HepG2 (cell line): Measurements from ENCODE around the gene PRR30. TPM values are rescaled to one million over a fixed set of nuclear protein-coding genes. Genes with fewer than 3 reads are reported as not detected.
A peak's percentile ranks its signal among the peaks of the same experiment; 100 is the strongest.

ENCODE experiments used
- CBX5 ChIP-seq: sonication (generic); formaldehyde crosslinking; IDR thresholded peaks from 2 replicates; pipeline ENCODE4 v1.4.0; 2020; ENCODE audit warnings: missing genetic modification reagents, borderline replicate concordance
- ELF3 ChIP-seq: IDR thresholded peaks from 2 replicates; pipeline ENCODE4 v1.6.1; 2016; ENCODE audit warnings: missing genetic modification reagents, missing compliant biosample characterization
- FOXM1 ChIP-seq: sonication (generic); formaldehyde crosslinking; IDR thresholded peaks from 2 replicates; pipeline ENCODE4 v1.5.0; 2020; ENCODE audit warnings: missing genetic modification reagents
- KDM6A ChIP-seq: IDR thresholded peaks from 2 replicates; pipeline ENCODE4 v1.6.1; 2016; ENCODE audit warnings: low read depth
- MED13 ChIP-seq: sonication (generic); formaldehyde crosslinking; IDR thresholded peaks from 2 replicates; pipeline ENCODE4 v1.5.0; 2020; ENCODE audit warnings: missing genetic modification reagents
- RBFOX2 ChIP-seq: fragments of 200-400 bp; formaldehyde crosslinking; IDR thresholded peaks from 2 replicates; pipeline ENCODE4 v1.6.1; 2017; ENCODE audit warnings: low read depth, mild to moderate bottlenecking, low read length
- SAP130 ChIP-seq: IDR thresholded peaks from 2 replicates; pipeline ENCODE4 v1.6.1; 2016; ENCODE audit warnings: low read depth
- ZIK1 ChIP-seq: sonication (generic); formaldehyde crosslinking; IDR thresholded peaks from 2 replicates; pipeline ENCODE4 v1.5.0; 2020; ENCODE audit warnings: mild to moderate bottlenecking, low read depth, missing genetic modification reagents, borderline replicate concordance
- ZNF367 ChIP-seq: sonication (generic); formaldehyde crosslinking; IDR thresholded peaks from 2 replicates; pipeline ENCODE4 v1.4.0; 2020; ENCODE audit warnings: missing genetic modification reagents, borderline replicate concordance
- ZNF530 ChIP-seq: sonication (generic); formaldehyde crosslinking; IDR thresholded peaks from 2 replicates; pipeline ENCODE4 v1.5.0; 2020; ENCODE audit warnings: low read depth, mild to moderate bottlenecking, missing genetic modification reagents
- ZNF790 ChIP-seq: sonication (generic); formaldehyde crosslinking; IDR thresholded peaks from 2 replicates; pipeline ENCODE4 v1.8.0; 2022; ENCODE audit warnings: missing genetic modification reagents, mild to moderate bottlenecking, borderline replicate concordance
- polyA plus RNA-seq, 8 experiments: library from polyadenylated mRNA; depleted of rRNA in 3 of 8; stranded (reverse) in 7 of 8; unstranded in 1 of 8; fragments of >200 nt; fragmentation: Illumina TruSeq in 4 of 8; extraction: Trizol in 4 of 8; gene quantifications; 2 replicates each; pipeline versions ENCODE4 v1.2.1 to v1.2.3, GENCODE V29; 2011 to 2016; ENCODE audit warnings: low read depth in 4 of 8, missing spikeins in 1 of 8, mixed read lengths in 1 of 8; ENCODE audit not compliant: insufficient read depth in 1 of 8
- total RNA-seq, 5 experiments: library from RNA; depleted of rRNA; stranded (reverse); fragments of >200 nt; fragmentation: Illumina TruSeq; extraction: Trizol; gene quantifications; 2 replicates each; pipeline ENCODE4 v1.2.3, GENCODE V29; 2016; ENCODE audit warnings: low read depth in 1 of 5
- TF ChIP-seq, protein P1 (sequence below): sonication (generic); formaldehyde crosslinking; IDR thresholded peaks from 2 replicates; pipeline ENCODE4 v1.4.0; 2020; ENCODE audit warnings: mild to moderate bottlenecking, missing genetic modification reagents
- TF ChIP-seq, protein P2 (sequence below): sonication (generic); formaldehyde crosslinking; IDR thresholded peaks from 2 replicates; pipeline ENCODE4 v1.5.0; 2020; ENCODE audit warnings: mild to moderate bottlenecking, missing genetic modification reagents, borderline replicate concordance
- TF ChIP-seq, protein P3 (sequence below): sonication (generic); formaldehyde crosslinking; IDR thresholded peaks from 2 replicates; pipeline ENCODE4 v1.9.0; 2021; ENCODE audit warnings: missing genetic modification reagents, mild to moderate bottlenecking, borderline replicate concordance

Gene PRR30
- total and polyA plus RNA-seq, 2 of the 13 experiments (the other 11 are each of a cell fraction or from before 2014, with no cell fraction given) = not detected

DNA sequence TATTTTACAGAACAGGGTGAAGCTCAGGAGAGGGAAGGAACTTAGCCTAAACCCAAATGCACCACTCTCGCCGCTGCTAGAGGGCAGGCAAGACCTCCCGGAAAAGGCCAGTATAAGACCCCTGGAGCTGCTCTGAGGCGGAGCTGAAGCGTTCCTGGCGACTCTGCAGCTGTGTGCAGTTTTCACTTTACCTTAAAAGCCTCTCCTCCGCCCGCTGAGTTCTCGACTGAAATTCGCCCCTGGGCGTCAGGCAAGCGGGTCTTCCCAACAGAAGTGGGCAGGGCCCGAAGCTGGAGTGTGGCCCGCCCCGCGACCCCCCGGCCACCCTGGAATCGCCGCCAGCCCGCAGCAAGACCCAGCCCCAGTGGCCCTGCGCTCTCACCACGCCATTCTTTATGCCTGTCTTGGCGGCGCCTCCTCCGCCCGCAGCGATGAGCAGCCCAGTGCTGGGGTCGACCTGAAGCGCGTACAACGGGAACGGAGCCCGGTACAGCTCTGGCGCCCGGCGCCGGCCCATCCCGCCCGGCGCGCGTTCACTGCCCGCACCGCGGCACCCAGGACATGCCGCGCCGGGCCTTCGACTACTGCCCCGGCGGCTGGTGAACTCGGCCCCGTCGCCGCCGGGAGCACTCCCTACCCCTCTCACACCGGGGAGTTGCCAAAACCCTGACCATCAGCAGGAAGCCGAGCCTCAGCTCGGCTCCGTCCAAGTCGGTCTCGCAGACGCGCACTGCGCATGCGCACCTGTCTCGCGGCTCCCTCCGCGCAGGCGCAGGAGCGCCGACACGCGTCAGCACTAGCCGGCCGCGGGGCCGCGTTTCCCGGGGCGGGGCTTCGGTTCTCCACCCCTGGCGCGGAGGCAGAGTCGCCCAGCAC lies 5.1 kb downstream of the PRR30 start, which contains the start of gene PREB (continued):
- TF ChIP-seq, protein P1, sequence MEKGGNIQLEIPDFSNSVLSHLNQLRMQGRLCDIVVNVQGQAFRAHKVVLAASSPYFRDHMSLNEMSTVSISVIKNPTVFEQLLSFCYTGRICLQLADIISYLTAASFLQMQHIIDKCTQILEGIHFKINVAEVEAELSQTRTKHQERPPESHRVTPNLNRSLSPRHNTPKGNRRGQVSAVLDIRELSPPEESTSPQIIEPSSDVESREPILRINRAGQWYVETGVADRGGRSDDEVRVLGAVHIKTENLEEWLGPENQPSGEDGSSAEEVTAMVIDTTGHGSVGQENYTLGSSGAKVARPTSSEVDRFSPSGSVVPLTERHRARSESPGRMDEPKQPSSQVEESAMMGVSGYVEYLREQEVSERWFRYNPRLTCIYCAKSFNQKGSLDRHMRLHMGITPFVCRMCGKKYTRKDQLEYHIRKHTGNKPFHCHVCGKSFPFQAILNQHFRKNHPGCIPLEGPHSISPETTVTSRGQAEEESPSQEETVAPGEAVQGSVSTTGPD (CRISPR knock-in tag) = no peak
- no peak for TF ChIP-seq CBX5 (CRISPR knock-in tag)
- TF ChIP-seq, protein P2, sequence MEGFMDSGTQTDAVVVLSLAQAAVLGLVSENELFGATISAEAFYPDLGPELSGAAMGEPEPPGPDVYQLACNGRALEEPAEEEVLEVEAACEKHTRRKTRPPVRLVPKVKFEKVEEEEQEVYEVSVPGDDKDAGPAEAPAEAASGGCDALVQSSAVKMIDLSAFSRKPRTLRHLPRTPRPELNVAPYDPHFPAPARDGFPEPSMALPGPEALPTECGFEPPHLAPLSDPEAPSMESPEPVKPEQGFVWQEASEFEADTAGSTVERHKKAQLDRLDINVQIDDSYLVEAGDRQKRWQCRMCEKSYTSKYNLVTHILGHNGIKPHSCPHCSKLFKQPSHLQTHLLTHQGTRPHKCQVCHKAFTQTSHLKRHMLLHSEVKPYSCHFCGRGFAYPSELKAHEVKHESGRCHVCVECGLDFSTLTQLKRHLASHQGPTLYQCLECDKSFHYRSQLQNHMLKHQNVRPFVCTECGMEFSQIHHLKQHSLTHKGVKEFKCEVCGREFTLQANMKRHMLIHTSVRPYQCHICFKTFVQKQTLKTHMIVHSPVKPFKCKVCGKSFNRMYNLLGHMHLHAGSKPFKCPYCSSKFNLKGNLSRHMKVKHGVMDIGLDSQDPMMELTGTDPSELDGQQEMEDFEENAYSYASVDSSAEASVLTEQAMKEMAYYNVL (CRISPR knock-in tag) = peak; percentile 52; the same call in 1 of the 2 replicates
- TF ChIP-seq, protein P3, sequence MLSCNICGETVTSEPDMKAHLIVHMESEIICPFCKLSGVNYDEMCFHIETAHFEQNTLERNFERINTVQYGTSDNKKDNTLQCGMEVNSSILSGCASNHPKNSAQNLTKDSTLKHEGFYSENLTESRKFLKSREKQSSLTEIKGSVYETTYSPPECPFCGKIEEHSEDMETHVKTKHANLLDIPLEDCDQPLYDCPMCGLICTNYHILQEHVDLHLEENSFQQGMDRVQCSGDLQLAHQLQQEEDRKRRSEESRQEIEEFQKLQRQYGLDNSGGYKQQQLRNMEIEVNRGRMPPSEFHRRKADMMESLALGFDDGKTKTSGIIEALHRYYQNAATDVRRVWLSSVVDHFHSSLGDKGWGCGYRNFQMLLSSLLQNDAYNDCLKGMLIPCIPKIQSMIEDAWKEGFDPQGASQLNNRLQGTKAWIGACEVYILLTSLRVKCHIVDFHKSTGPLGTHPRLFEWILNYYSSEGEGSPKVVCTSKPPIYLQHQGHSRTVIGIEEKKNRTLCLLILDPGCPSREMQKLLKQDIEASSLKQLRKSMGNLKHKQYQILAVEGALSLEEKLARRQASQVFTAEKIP (CRISPR knock-in tag) = no peak
- no peak; the same call in 1 of the 2 replicates for TF ChIP-seq ZNF367 (CRISPR knock-in tag)
- no peak for TF ChIP-seq KDM6A
- no peak for TF ChIP-seq ZIK1
- TF ChIP-seq FOXM1 (CRISPR knock-in tag) = no peak
- TF ChIP-seq SAP130 (CRISPR knock-in tag) = peak; percentile 72
- peak; percentile 96 for TF ChIP-seq RBFOX2
- TF ChIP-seq ZNF790 (CRISPR knock-in tag) = no peak
- peak; percentile 41; the same call in 1 of the 2 replicates for TF ChIP-seq MED13 (CRISPR knock-in tag)
- 0 out of 2 replicates have a peak, but pooled peaks have one; percentile 46 for TF ChIP-seq ZNF530 (CRISPR knock-in tag)
- TF ChIP-seq ELF3 = peak; percentile 48
